Activated CD8-positive, alpha-beta memory T cell treated with anti-CD3 and anti-CD28 coated beads for 48 hours (primary cell): Measurements from ENCODE around the gene TULP4.
"Not testable (repeated sequence)": the region's sequence is repeated elsewhere in the genome, so short reads cannot be mapped to it uniquely, and the experiment has no call there.

Experiments
- DNase-seq, 3 experiments: peaks; one replicate each; pipeline ENCODE4 v3.0.0-alpha.2; 2020; ENCODE audit warnings: low read depth in 2 of 3, low spot score in 2 of 3

Gene TULP4

GRCh38 chr6:158464483-158464882 lies 152.2 kb downstream of the TULP4 start:
- DNase-seq = no peak

- no peak for DNase-seq
These were observed 153.0 kb downstream of the TULP4 start for GRCh38 chr6:158465257-158465656.

- DNase-seq = no peak
These were observed 153.5 kb downstream of the TULP4 start for GRCh38 chr6:158465747-158466146.

GRCh38 chr6:158467923-158468322 lies 155.7 kb downstream of the TULP4 start:
- no peak for DNase-seq

GRCh38 chr6:158468666-158469065 lies 156.4 kb downstream of the TULP4 start:
- DNase-seq = no peak

GRCh38 chr6:158470023-158470422 lies 157.8 kb downstream of the TULP4 start:
- DNase-seq = not testable (repeated sequence)

- no peak for DNase-seq
These were observed 159.1 kb downstream of the TULP4 start for GRCh38 chr6:158471339-158471738.

GRCh38 chr6:158472447-158472846 lies 160.2 kb downstream of the TULP4 start:
- no peak for DNase-seq

GRCh38 chr6:158474961-158475343 lies 162.7 kb downstream of the TULP4 start:
- DNase-seq = no peak

GRCh38 chr6:158475344-158476302 lies 163.4 kb downstream of the TULP4 start:
- DNase-seq = no peak

GRCh38 chr6:158476389-158476788 lies 164.1 kb downstream of the TULP4 start:
- DNase-seq = no peak

GRCh38 chr6:158477722-158478121 lies 165.5 kb downstream of the TULP4 start:
- DNase-seq = not testable (repeated sequence)

GRCh38 chr6:158480989-158481388 lies 168.7 kb downstream of the TULP4 start:
- DNase-seq = no peak

- no peak for DNase-seq
These were observed 169.6 kb downstream of the TULP4 start for GRCh38 chr6:158481690-158482473.

- DNase-seq = no peak
These were observed 173.2 kb downstream of the TULP4 start for GRCh38 chr6:158485431-158485830.

- no peak for DNase-seq
These were observed 175.2 kb downstream of the TULP4 start for GRCh38 chr6:158487495-158487894.

- no peak for DNase-seq
These were observed 175.8 kb downstream of the TULP4 start for GRCh38 chr6:158488065-158488464.

- no peak for DNase-seq
These were observed 177.2 kb downstream of the TULP4 start for GRCh38 chr6:158489441-158489840.

GRCh38 chr6:158492881-158493280 lies 180.6 kb downstream of the TULP4 start:
- no peak for DNase-seq

GRCh38 chr6:158496700-158497099 lies 184.4 kb downstream of the TULP4 start:
- no peak for DNase-seq

GRCh38 chr6:158497620-158498019 lies 185.4 kb downstream of the TULP4 start:
- no peak for DNase-seq

- DNase-seq = no peak
These were observed 186.1 kb downstream of the TULP4 start for GRCh38 chr6:158498362-158498761.
